Activated CD4-positive, alpha-beta memory T cell treated with anti-CD3 and anti-CD28 coated beads, Interleukin-2, amount 10 ng/mL, durations not matched to agents 7 days and 5 days (primary cell): ENCODE measurements around the gene BMPER. TPM values are rescaled to one million over a fixed set of nuclear protein-coding genes. Genes with fewer than 3 reads are reported as not detected.
A peak's percentile ranks its signal among the peaks of the same experiment; 100 is the strongest.

ENCODE experiments used
- CTCF ChIA-PET: fragments of 350-600 bp; sonication (Branson Sonifier 250); formaldehyde crosslinking; loops from one replicate; lab custom pipeline; 2021; ENCODE audit warnings: antibody characterized with exemption, inconsistent platforms; lab: Charles Lee
- POLR2A ChIA-PET: fragments of 350-600 bp; sonication (Branson Sonifier 250); formaldehyde crosslinking; loops from one replicate; lab custom pipeline; 2021; ENCODE audit warnings: antibody characterized with exemption; lab: Charles Lee
- DNase-seq: peaks from one replicate; pipeline ENCODE4 v3.0.0-alpha.2; 2020
- H3K27ac Mint-ChIP-seq: one replicate; pipeline ENCODE4 v1.8.0; 2021; ENCODE audit warnings: mild to moderate bottlenecking, mixed read lengths
- H3K27me3 Mint-ChIP-seq: one replicate; pipeline ENCODE4 v1.8.0; 2021; ENCODE audit warnings: mixed read lengths
- H3K36me3 Mint-ChIP-seq: one replicate; pipeline ENCODE4 v1.8.0; 2021; ENCODE audit warnings: low read depth, mixed read lengths
- H3K4me1 Mint-ChIP-seq: one replicate; pipeline ENCODE4 v1.8.0; 2021; ENCODE audit warnings: mixed read lengths
- H3K4me3 Mint-ChIP-seq: one replicate; pipeline ENCODE4 v1.8.0; 2021; ENCODE audit warnings: mild to moderate bottlenecking, mixed read lengths
- H3K9me3 Mint-ChIP-seq: one replicate; pipeline ENCODE4 v1.8.0; 2021; ENCODE audit warnings: mixed read lengths
- total RNA-seq, 2 experiments: library from RNA; stranded (reverse); gene quantifications; one replicate each; pipeline ENCODE4 v1.2.3, GENCODE V29; 2021

Gene BMPER
- total RNA-seq, 2 experiments from 2014 or later, result not detected

DNA sequence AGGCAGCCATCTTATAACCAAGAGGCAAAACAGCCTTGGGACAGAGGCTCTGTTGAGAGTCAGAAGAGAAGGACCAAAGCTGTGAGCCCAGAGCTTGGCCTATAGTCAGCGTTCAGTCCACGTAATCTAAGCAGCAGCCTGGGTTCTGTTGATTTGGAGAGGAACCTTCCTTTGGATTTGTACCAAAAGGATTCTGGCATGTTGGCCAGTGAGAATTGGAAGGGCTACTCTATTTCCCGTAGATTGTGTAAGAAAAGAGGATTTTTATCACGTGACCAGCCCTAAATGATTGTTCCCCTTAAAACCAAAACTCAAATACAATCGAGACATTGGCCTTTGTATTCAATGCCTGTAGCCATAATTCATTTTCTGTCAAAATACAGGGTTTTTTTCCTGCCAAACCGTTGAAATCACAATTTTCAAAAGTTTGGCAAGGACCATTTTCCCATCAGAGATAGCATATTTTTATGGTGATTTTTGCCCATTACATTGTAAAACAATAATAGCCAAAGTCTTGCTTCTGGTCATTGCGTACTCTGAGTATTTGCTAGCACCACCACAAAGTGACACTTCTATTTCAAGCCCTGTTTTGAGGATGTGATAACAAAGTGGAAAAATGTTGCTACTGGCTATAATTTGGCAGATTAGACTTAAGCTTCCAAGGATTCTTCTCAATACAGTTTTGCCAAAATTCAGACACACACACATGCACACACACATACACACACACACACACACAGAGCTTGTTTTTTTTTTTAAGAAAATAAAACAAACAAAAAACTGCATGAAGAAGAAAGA lies 23.1 kb upstream of the BMPER start:
- Mint-ChIP-seq H3K27me3 (no peaks in the 10 kb centered on the region), H3K4me1 (no peaks in the 10 kb centered on the region), H3K27ac (no peak overlapping the region), H3K36me3 (no peaks in the 10 kb centered on the region), H3K4me3 (no peak overlapping the region), H3K9me3 (no peaks in the 10 kb centered on the region)
- no peak for DNase-seq
- ChIA-PET CTCF (no interaction called here), POLR2A (no interaction called here)

DNA sequence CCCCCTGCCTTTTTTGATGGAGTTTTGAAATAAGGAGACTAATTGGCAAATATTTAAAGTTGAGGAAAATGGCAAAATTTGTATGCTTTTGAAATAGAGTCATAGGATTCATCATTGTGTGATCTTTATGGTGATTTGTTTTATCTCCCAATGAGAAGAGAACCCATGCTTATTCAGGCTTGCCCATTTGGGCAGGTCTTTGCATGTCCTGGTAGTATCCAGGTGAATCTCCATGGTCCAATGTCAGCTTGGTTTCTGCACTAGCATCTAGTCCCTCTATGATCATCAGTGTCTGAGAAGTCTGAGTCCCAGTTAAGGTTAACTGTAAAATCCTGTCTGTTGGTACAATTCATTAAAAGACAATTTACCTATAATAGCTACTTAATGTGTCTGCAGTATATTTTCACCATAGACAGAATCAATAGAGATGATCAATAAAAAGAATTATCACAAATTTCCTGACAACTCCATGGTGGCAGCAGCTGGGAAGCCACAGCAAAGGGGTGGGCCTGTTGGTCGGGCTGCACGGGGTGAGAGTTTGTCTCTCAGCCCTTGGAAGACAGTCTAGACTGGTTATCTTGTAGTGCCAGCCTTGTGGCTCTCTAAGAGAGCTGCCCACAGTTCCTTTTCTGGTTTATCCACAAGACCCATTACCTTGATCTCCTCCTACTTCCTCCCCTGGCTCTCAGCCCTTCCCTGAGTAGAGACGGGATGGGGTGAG lies 22.2 kb upstream of the BMPER start:
- Mint-ChIP-seq H3K9me3 (no peaks in the 10 kb centered on the region), H3K4me3 (no peak overlapping the region), H3K27me3 (no peaks in the 10 kb centered on the region), H3K27ac (no peak overlapping the region), H3K36me3 (no peaks in the 10 kb centered on the region), H3K4me1 (no peaks in the 10 kb centered on the region)
- ChIA-PET POLR2A (no interaction called here), CTCF (no interaction called here)
- DNase-seq, result no peak

DNA sequence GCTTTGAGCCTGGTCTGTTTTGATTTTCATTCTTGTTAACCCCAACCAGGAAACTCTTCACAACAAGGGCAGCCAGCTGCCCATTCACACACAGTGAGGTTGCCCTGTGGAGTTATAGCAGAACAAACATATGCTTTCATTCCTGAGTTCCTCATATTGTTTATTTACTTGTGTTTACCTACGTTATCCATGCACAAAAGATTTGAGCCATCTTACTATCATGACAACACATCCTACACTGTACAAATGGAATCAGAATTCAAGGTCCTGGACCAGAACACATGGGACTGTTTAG lies 21.7 kb upstream of the BMPER start:
- CTCF ChIA-PET, result no interaction called here
- Mint-ChIP-seq H3K27me3 (no peaks in the 10 kb centered on the region), H3K4me1 (no peaks in the 10 kb centered on the region), H3K9me3 (no peaks in the 10 kb centered on the region), H3K36me3 (no peaks in the 10 kb centered on the region), H3K4me3 (no peak overlapping the region), H3K27ac (no peak overlapping the region)
- DNase-seq, result no peak
- POLR2A ChIA-PET, result no interaction called here

DNA sequence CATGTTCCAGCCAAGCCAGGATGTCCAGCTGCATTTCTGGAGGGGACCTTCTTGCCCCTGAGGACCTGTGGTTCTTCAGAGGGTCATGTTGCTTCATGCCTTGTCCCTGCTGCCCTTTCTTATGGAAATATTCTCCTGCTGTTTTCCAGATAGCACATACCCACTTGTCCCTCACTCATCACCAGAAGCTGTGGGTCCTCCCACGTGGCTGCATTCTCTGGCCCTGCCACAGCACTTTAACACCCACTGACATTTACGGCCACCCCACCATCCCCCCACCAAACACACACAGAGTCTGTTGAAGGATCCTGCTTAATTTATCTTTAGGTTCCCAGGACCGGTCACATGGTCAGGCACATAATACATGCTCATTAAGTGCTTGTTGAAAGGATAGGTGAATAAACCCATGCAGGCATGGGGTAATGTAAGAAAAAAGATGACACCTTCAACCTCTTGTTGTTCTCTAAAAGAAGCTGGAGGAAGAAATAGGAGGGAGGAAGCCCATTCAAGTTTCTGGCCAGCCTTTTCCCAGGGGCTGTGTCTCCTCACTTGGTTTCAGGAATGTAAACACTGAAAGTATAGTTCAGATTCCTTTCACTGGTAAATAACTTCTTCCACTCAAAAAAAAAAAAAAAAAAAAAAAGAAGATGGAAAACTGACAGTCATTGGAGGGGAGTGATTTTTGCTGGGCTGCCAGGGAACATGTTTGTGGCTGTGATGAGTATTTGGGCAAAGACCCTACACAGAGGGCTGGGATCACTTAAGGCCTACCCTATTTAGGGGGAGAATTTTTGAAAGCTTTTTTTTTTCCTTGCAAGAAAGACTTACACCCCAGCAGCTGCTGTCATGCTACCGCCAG lies 19.8 kb upstream of the BMPER start:
- no peak overlapping the region for H3K27ac Mint-ChIP-seq
- H3K27me3 Mint-ChIP-seq, result no peaks in the 10 kb centered on the region
- ChIA-PET POLR2A (no interaction called here), CTCF (no interaction called here)
- no peak for DNase-seq
- H3K9me3 Mint-ChIP-seq, result no peaks in the 10 kb centered on the region
- H3K4me3 Mint-ChIP-seq, result no peak overlapping the region
- no peaks in the 10 kb centered on the region for H3K36me3 Mint-ChIP-seq
- no peaks in the 10 kb centered on the region for H3K4me1 Mint-ChIP-seq

DNA sequence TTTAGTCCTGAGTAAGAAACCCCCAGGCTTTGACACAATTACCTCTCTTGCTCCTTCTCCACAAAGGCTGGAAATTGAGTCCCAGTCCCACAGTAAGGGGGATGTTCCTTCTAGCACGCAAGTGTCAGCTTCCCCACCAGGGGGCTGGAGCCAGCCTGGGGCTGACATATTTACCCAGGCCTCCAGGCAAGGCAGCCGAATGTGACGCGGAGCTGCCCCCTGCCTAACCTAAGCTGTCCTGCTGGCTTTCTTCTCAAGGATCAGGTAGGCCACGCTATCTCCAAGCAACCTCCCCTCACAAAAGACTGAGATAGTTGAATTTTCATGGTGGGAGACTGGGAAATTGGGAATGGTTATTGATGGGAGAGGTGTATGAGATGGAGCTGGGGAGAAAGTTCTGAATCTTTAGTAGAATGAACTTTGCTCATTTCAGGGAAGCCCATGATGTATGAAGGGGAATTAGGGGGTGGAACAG lies 19.2 kb upstream of the BMPER start:
- no peak for DNase-seq

DNA sequence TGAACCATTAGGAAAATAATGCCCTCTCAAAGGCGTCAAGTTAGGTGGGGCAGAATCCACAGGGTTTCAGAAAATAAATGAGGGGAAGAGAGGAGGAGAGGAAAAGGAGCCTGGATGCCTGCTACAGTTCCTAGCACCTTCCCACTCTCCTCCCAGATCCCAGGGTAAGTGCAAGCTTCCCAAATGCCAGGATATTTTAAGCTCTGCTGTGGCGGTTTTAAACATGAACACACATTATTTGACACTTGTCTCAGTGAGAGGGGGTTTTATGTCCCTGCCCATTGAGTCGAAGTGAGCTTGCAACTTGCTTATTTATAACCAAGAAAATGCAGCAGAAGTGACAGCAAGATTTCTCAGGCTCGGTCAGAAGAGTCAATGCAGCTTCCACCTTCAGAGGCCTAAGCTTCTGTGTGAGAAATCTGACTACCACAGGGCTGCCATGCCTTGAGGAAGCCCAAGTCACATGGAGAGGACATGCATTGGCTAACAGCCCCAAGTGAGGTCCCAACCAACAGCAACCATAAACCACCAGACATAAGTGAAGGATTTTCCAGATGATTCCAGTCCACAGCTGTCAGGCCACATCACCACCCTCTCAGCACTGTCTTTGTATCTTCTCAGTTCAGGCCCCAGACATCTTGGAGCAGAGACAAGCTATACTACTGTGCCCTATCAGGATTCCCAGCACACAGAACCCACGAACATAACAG lies 17.9 kb upstream of the BMPER start:
- H3K27me3 Mint-ChIP-seq, result peaks cover 6% of the 10 kb centered on the region
- DNase-seq, result no peak
- H3K27ac Mint-ChIP-seq, result no peak overlapping the region
- H3K4me1 Mint-ChIP-seq, result no peaks in the 10 kb centered on the region
- ChIA-PET CTCF (interaction anchor here (1.4 kb wide), 1 partner anchor 45 kb away, joined by 3 read pairs; no protein-coding TSS in a partner anchor), POLR2A (no interaction called here)
- no peaks in the 10 kb centered on the region for H3K9me3 Mint-ChIP-seq
- H3K36me3 Mint-ChIP-seq, result no peaks in the 10 kb centered on the region
- no peak overlapping the region for H3K4me3 Mint-ChIP-seq

More for the DNA sequence above, 19.2 kb upstream of the BMPER start:
- Mint-ChIP-seq H3K36me3 (no peaks in the 10 kb centered on the region), H3K27ac (no peak overlapping the region), H3K27me3 (no peaks in the 10 kb centered on the region), H3K4me1 (no peaks in the 10 kb centered on the region), H3K4me3 (no peak overlapping the region), H3K9me3 (no peaks in the 10 kb centered on the region)
- ChIA-PET POLR2A (no interaction called here), CTCF (no interaction called here)

DNA sequence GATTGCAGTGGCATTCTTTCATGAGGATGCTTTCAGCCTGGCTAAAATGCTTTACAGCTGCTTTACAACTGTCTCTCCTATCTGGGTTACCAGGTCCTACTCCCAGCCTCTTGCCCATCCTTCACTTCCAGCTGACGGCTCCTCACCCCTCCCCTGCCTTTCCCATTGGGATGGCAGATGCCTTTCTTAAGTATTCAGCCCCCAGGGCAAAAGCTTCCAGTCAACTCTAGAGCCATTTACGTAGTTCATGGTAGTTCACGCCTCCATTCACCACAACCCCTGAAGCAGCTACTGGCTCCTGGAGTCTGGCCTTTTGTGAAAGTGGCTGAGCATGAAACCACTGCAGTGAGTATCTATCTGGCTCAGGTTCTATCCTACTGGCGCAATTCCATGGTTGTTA lies 17.2 kb upstream of the BMPER start:
- ChIA-PET CTCF (interaction anchor here (1.4 kb wide), 1 partner anchor 45 kb away, joined by 3 read pairs; no protein-coding TSS in a partner anchor), POLR2A (no interaction called here)
- H3K4me1 Mint-ChIP-seq, result no peaks in the 10 kb centered on the region

DNA sequence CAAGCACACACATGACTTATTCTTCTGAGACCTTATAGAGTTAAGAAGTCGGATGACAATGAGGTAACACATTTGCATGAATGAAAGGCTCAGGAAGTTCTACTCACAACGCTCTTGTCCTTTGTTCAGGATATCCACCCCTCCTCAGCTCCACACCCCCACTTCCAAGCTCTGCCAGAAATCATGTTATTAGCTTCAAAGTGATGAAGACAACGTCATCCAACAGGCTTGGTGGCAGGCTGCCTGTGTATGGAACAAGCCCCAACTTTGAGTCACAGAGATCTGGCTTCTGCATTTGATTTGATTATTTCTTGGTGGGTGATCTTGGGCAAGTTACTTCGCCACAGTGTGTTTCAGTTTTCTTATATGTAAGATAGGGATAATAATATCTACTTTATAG lies 12.4 kb upstream of the BMPER start:
- ChIA-PET POLR2A (no interaction called here), CTCF (no interaction called here)
- no peak for DNase-seq
- Mint-ChIP-seq H3K27ac (no peak overlapping the region), H3K36me3 (no peaks in the 10 kb centered on the region), H3K27me3 (peaks cover 14% of the 10 kb centered on the region), H3K4me1 (peaks cover 3% of the 10 kb centered on the region), H3K4me3 (no peak overlapping the region), H3K9me3 (no peaks in the 10 kb centered on the region)

More for the DNA sequence above, 17.2 kb upstream of the BMPER start:
- Mint-ChIP-seq H3K27me3 (peaks cover 6% of the 10 kb centered on the region), H3K36me3 (no peaks in the 10 kb centered on the region), H3K9me3 (no peaks in the 10 kb centered on the region), H3K4me3 (no peak overlapping the region), H3K27ac (no peak overlapping the region)
- no peak for DNase-seq

DNA sequence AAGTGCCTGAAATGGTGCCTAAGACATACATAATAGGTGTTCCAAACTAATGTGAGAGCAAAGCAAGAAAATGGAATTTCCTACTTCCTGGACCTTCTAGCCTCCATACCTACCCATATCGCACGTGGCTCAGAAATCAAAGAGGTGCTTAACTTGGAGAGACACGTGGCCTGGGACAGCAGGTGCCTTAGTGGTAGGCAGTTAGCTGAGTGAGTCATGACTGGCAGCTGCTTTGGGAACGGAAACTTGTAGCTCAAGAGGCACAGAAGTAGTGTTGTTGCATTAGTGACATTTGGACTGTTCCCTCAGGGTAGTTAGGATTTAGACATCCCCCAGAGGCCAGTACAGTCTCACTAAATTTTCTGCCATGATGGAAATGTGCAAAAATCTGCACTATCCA lies 12.0 kb upstream of the BMPER start:
- no peak overlapping the region for H3K27ac Mint-ChIP-seq
- no peak overlapping the region for H3K4me3 Mint-ChIP-seq
- H3K4me1 Mint-ChIP-seq, result peaks cover 3% of the 10 kb centered on the region
- no peaks in the 10 kb centered on the region for H3K36me3 Mint-ChIP-seq
- peaks cover 14% of the 10 kb centered on the region for H3K27me3 Mint-ChIP-seq
- no peaks in the 10 kb centered on the region for H3K9me3 Mint-ChIP-seq
- ChIA-PET POLR2A (no interaction called here), CTCF (interaction anchor here (3.1 kb wide), 1 partner anchor 11 kb away, joined by 17 read pairs; no protein-coding TSS in a partner anchor)
- no peak for DNase-seq

DNA sequence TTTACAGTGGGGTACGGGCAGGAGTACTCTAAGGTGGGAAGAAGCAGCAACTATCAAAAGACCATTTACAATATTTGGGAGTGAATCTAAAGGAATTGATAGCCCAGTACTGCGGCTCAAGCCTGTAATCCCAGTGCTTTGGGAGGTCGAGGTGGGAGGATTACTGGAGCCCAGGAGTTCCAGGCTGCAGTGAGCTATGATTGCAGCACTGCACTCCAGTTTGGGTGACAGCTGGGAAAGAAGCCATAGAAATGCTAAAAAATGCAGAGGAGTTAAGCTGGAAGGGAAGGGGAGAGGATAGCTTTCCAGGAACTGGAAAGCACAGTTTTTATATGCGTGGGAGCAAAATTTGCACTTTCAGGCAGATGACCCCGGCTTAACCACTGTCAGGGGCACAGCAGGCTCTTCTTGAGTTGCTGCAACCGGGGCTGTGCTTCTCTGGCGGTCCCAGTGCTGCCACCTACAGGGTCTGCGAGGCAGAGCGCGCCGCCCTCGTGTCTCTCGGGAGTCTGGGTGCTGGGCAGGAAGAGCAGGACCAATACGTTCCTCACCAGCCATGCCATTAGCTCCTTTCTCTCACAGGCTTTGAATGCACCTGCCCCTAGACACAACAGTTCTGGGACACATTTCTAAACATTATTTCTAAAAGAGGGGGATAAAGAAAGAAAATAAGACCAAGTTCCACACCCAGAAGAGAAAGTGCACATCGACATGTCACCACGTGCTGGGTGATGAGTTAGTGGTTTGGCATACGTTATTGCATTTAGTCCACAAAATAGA lies 10.1 kb upstream of the BMPER start:
- Mint-ChIP-seq H3K9me3 (no peaks in the 10 kb centered on the region), H3K4me1 (peaks cover 3% of the 10 kb centered on the region), H3K36me3 (no peaks in the 10 kb centered on the region), H3K4me3 (no peak overlapping the region), H3K27ac (no peak overlapping the region), H3K27me3 (peaks cover 25% of the 10 kb centered on the region)
- POLR2A ChIA-PET, result no interaction called here
- CTCF ChIA-PET, result interaction anchor here (0.6 to 3.1 kb wide), 5 partner anchors 9 to 150 kb away, joined by 3 to 17 read pairs (median 4); no protein-coding TSS in a partner anchor
- DNase-seq, result peak; percentile 71

DNA sequence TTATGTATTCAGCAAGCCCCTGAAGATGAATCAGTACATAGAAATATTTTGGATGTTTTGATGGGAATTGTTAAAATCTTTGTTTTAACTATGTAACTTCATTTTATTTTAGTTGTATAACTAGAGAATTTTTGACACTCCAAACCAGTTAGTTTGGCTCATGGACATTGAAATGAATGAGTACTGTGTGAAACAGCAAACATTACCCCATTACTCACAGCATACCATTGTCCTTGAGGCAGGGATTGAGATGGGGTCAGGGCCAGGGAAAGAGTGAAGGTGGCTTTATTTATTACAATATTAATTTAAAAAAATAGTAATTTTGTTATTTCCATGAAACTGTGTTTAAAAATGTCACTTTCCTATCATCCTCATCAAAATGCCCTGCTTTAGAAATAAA lies 4.8 kb upstream of the BMPER start:
- no peak overlapping the region for H3K27ac Mint-ChIP-seq
- ChIA-PET POLR2A (no interaction called here), CTCF (no interaction called here)
- no peaks in the 10 kb centered on the region for H3K9me3 Mint-ChIP-seq
- DNase-seq, result no peak
- no peak overlapping the region for H3K4me3 Mint-ChIP-seq
- no peaks in the 10 kb centered on the region for H3K36me3 Mint-ChIP-seq
- H3K27me3 Mint-ChIP-seq, result peaks cover 45% of the 10 kb centered on the region
- H3K4me1 Mint-ChIP-seq, result peaks cover 5% of the 10 kb centered on the region

DNA sequence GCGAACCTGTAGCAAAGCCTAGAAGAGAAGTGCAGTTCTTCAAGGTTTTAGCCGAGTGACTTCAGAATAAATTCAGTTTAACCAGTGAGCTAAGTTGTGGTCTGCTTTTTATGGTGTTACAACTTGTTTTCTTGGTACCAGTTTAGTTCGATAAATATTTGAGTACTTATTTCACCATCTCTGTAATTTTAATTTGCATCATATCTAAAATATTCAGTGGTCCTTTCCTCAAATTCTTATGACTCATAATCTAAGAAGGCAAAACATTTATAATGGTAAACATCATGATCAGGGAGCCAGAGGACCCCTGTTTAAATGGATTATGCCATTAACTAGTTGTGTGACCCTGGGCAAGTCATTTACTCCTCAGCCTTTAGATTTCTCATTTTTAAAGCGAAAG lies 4.1 kb upstream of the BMPER start:
- H3K36me3 Mint-ChIP-seq, result no peaks in the 10 kb centered on the region
- CTCF ChIA-PET, result no interaction called here
- H3K27me3 Mint-ChIP-seq, result peaks cover 48% of the 10 kb centered on the region

More for the DNA sequence above, 4.1 kb upstream of the BMPER start:
- H3K9me3 Mint-ChIP-seq, result no peaks in the 10 kb centered on the region
- H3K4me3 Mint-ChIP-seq, result no peak overlapping the region
- peaks cover 7% of the 10 kb centered on the region for H3K4me1 Mint-ChIP-seq
- H3K27ac Mint-ChIP-seq, result no peak overlapping the region
- DNase-seq, result no peak
- POLR2A ChIA-PET, result no interaction called here
